AG10803 (cell line): ENCODE results near the gene CCDC9B.
A peak's percentile ranks its signal among the peaks of the same experiment; 100 is the strongest.

Experiments used
- DNase-seq: peaks from one replicate; pipeline ENCODE4 v3.0.0; 2010; ENCODE audit warnings: low read depth
- H3K4me3 ChIP-seq: 2 replicates; pipeline ENCODE4 v1.5.1; 2011; ENCODE audit warnings: mild to moderate bottlenecking, low read length, control low read depth
- TF ChIP-seq, protein P1 (sequence below): conservative IDR thresholded peaks from 2 replicates; pipeline ENCODE4 v1.5.1; 2011; ENCODE audit warnings: mild to moderate bottlenecking, low read length, control low read depth, inconsistent platforms

Gene CCDC9B

DNA sequence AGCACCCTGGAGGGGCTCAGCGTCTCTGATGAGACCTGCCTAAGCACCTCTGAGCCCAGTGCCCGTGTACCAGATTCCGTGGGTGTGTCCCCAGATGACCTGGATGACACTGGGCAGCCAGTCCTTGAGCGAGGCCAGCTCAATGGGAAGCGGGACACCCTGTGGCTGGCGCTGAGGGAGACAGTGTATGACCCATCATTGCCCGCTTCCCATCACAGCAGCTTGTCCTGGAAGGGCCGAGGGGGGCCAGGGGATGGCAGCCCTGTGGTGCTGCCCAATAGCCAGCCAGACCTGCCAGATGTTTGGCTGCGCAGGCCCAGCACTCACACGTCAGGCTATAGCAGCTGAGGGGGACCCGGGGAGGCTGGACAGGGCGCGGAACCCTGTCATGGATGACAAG is 29.2 kb upstream of the CCDC9B start:
- no peak overlapping the region for H3K4me3 ChIP-seq
- no peak for DNase-seq
- TF ChIP-seq, protein P1, sequence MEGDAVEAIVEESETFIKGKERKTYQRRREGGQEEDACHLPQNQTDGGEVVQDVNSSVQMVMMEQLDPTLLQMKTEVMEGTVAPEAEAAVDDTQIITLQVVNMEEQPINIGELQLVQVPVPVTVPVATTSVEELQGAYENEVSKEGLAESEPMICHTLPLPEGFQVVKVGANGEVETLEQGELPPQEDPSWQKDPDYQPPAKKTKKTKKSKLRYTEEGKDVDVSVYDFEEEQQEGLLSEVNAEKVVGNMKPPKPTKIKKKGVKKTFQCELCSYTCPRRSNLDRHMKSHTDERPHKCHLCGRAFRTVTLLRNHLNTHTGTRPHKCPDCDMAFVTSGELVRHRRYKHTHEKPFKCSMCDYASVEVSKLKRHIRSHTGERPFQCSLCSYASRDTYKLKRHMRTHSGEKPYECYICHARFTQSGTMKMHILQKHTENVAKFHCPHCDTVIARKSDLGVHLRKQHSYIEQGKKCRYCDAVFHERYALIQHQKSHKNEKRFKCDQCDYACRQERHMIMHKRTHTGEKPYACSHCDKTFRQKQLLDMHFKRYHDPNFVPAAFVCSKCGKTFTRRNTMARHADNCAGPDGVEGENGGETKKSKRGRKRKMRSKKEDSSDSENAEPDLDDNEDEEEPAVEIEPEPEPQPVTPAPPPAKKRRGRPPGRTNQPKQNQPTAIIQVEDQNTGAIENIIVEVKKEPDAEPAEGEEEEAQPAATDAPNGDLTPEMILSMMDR = no peak

DNA sequence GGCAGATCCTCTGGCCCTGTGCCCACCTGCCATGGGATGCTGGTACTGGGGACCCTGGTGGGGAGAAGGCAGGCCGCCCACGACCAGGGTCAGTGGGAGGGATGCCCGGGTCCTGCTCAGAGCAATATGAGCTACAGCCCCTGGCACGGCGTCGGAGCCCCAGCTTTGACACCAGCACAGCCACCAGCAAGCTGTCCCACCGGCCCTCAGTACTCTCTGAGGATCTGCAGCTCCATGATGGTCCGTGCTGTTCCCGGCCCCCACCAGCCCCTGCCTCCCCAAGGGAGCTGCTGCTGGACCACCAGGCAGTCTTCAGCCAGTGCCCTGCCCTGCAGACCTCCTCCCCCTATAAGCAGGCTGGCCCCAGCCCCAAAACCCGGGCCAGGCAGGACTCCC is 28.7 kb upstream of the CCDC9B start:
- TF ChIP-seq, protein P1 = no peak
- no peak overlapping the region for H3K4me3 ChIP-seq
- DNase-seq = no peak

DNA sequence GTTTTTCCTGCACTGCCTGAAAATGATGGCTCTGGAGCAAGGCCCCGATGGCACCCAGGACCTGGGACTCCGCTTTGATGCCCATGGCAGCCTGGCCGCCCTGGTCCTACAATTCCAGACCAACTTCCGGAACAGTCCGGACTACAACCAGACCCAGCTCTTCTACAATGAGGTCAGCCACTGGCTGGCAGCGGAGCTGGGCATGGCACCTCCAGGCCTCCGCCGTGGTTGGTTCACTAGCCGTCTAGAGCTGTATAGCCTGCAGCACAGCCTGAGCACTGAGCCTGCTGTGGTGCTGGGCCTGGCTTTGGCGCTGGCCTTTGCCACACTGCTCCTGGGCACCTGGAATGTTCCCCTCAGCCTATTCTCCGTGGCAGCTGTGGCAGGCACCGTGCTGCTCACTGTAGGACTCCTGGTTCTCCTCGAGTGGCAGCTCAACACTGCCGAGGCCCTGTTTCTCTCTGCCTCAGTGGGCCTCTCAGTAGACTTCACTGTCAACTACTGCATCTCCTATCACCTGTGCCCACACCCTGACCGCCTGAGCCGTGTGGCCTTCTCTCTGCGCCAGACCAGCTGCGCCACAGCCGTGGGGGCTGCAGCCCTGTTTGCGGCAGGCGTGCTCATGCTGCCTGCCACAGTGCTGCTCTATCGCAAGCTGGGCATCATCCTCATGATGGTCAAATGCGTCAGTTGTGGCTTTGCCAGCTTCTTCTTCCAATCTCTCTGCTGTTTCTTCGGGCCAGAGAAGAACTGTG is 28.2 kb upstream of the CCDC9B start:
- TF ChIP-seq, protein P1 = no peak
- H3K4me3 ChIP-seq = no peak overlapping the region
- DNase-seq = no peak

DNA sequence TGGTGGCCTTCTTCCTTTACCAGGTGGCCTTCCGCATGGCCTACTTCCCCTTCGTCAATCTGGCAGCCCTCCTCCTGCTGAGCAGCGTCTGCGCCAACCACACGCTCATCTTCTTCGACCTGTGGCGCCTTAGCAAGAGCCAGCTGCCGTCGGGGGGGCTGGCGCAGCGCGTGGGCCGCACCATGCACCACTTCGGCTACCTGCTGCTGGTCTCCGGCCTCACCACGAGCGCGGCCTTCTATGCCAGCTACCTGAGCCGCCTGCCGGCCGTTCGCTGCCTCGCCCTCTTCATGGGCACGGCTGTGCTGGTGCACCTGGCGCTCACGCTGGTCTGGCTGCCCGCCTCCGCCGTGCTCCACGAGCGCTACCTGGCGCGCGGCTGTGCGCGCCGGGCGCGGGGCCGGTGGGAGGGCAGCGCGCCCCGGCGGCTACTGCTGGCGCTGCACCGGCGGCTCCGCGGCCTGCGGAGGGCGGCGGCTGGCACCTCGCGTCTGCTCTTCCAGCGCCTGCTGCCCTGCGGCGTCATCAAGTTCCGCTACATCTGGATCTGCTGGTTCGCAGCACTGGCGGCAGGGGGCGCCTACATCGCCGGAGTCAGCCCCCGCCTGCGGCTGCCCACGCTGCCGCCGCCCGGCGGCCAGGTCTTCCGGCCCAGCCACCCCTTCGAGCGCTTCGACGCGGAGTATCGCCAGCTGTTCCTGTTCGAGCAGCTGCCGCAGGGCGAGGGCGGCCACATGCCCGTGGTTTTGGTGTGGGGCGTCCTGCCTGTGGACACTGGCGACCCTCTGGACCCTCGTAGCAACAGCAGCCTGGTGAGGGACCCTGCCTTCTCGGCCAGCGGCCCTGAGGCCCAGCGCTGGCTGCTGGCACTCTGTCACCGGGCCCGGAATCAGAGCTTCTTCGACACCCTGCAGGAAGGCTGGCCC is 27.2 kb upstream of the CCDC9B start:
- TF ChIP-seq, protein P1 = peak; percentile 64
- peak overlapping the region; percentile 37 for H3K4me3 ChIP-seq
- DNase-seq = peak; percentile 88

DNA sequence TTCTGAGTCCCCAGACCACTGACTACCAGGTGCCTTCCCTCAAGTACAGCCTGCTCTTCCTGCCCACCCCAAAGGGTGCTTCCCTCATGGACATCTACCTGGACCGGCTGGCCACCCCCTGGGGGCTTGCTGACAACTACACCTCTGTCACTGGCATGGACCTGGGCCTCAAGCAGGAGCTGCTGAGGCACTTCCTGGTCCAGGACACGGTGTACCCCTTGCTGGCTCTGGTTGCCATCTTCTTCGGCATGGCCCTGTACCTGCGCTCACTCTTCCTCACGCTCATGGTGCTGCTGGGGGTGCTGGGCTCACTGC is 26.6 kb upstream of the CCDC9B start:
- no peak overlapping the region for H3K4me3 ChIP-seq
- DNase-seq = no peak

DNA sequence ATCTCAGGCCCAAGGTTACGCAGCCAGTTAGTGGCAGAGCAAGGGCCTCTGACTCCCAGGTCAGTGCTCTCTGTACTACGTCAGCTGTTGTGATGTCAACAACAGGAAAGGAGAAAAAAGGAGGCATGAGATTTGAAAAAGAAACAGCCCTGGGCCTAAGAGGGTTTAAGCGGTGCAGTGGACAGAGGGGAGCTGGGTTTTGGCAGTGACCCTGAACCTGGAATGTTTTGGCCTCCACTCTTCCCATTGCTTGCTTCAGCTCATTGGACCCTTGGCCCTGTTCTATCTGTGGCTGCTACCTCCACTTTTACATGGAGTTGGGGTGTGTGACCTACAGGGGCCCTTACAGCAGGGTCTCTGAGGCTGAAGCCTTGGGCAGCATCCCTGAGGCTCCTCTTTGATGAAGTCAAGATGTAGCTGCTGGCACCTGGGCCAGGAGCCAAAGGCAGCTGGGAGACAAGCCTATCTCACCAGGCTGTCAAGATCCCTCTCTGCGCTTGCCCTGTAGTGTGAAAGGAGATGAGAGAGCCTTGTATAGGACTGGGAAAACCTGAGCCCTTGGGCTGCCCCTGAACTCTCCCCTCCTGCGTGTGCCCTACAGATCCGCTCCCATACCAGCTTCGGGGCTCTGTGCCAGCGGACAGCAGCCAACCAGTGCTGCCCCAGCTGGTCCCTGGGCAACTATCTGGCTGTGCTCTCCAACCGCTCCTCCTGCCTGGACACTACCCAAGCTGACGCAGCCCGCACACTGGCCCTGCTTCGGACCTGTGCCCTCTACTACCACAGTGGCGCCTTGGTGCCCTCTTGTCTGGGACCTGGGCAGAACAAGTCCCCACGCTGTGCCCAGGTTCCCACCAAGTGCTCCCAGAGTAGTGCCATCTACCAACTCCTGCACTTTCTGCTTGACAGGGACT is 26.0 kb upstream of the CCDC9B start:
- DNase-seq = no peak
- H3K4me3 ChIP-seq = no peak overlapping the region
- TF ChIP-seq, protein P1 = no peak

More for the DNA sequence above, 26.6 kb upstream of the CCDC9B start:
- TF ChIP-seq, protein P1 = no peak
